Ishikawa (cell line): ENCODE data around the gene RFX4.

Source experiments
- EP300 ChIP-seq: IDR thresholded peaks from 2 replicates; pipeline ENCODE4 v1.6.1; 2012; ENCODE audit warnings: borderline replicate concordance
- NFIC ChIP-seq: IDR thresholded peaks from 2 replicates; pipeline ENCODE4 v1.6.1; 2012
- RAD21 ChIP-seq: IDR thresholded peaks from 2 replicates; pipeline ENCODE4 v1.6.1; 2012; ENCODE audit warnings: low read depth
- TAF1 ChIP-seq: IDR thresholded peaks from 2 replicates; pipeline ENCODE4 v1.6.1; 2012; ENCODE audit warnings: low read depth, mild to moderate bottlenecking
- TEAD4 ChIP-seq: IDR thresholded peaks from 2 replicates; pipeline ENCODE4 v1.6.1; 2012
- YY1 ChIP-seq: IDR thresholded peaks from 2 replicates; pipeline ENCODE4 v1.6.1; 2012; ENCODE audit warnings: low read depth

- TF ChIP-seq EP300 (no peak), YY1 (no peak), NFIC (no peak), TEAD4 (no peak), TAF1 (no peak), RAD21 (no peak)
Measured at GRCh38 chr12:106673141-106673540, 90.3 kb downstream of the RFX4 start.
